Lung (tissue), 12 donors: ENCODE measurements around the gene COL4A4. TPM values are rescaled to one million over a fixed set of nuclear protein-coding genes. Genes with fewer than 3 reads are reported as not detected.
A peak's percentile ranks its signal among the peaks of the same experiment; 100 is the strongest.

ENCODE experiments used
- ATAC-seq: fragments of 200-7000 bp; cut with Tn5 transposase; one replicate; pipeline ENCODE4 v1.9.1; 2020; ENCODE audit warnings: moderate number of reproducible peaks; ENCODE audit not compliant: insufficient read depth, low FRiP score
- DNase-seq, 3 donors: peaks; one replicate each; pipeline ENCODE4 v3.0.0-alpha.2; 2013 to 2017
- H3K27ac ChIP-seq, 2 donors: one replicate each; pipeline ENCODE4 v1.5.1; 2013; ENCODE audit warnings: mild to moderate bottlenecking in 2 of 2, moderate library complexity in 2 of 2, control low read depth in 1 of 2, inconsistent platforms in 1 of 2, low read depth in 1 of 2, low read length in 1 of 2
- H3K27me3 ChIP-seq, 3 donors: one replicate each; pipeline ENCODE4 v1.5.1; 2013; ENCODE audit warnings: low read length in 2 of 3; ENCODE audit not compliant: control insufficient read depth in 3 of 3, insufficient read depth in 3 of 3
- H3K36me3 ChIP-seq, 4 donors: one replicate each; pipeline ENCODE4 v1.5.1; 2013; ENCODE audit warnings: low read length in 4 of 4, mild to moderate bottlenecking in 1 of 4, moderate library complexity in 1 of 4; ENCODE audit not compliant: control insufficient read depth in 4 of 4, insufficient read depth in 4 of 4
- H3K4me1 ChIP-seq, 5 donors: one replicate each; pipeline ENCODE4 v1.5.1; 2013; ENCODE audit warnings: low read length in 5 of 5, mild to moderate bottlenecking in 2 of 5, moderate library complexity in 1 of 5; ENCODE audit not compliant: control insufficient read depth in 5 of 5, insufficient read depth in 5 of 5
- H3K4me3 ChIP-seq: one replicate; pipeline ENCODE4 v1.5.1; 2013; ENCODE audit warnings: mild to moderate bottlenecking, control low read depth, moderate library complexity
- H3K9ac ChIP-seq, 2 donors: one replicate each; pipeline ENCODE4 v1.5.1; 2013; ENCODE audit warnings: low read length in 2 of 2, control low read depth in 1 of 2; ENCODE audit not compliant: insufficient read depth in 1 of 2
- H3K9me3 ChIP-seq, 4 donors: one replicate each; pipeline ENCODE4 v1.5.1; 2013; ENCODE audit warnings: low read length in 3 of 4, mild to moderate bottlenecking in 1 of 4, moderate library complexity in 1 of 4; ENCODE audit not compliant: control insufficient read depth in 4 of 4, insufficient read depth in 3 of 4
- CTCF ChIP-seq: IDR thresholded peaks from 2 replicates; pipeline ENCODE4 v1.5.1; 2012; ENCODE audit warnings: mild to moderate bottlenecking; ENCODE audit errors: control extremely low read depth, extremely low read depth
- WGBS, 2 donors: extraction: QIAGEN DNeasy Blood & Tissue Kit; methylation state at CpG; one replicate each; pipeline ENCODE4 v1.1.7; 2013; 5-methylcytosine and 5-hydroxymethylcytosine counted together
- polyA plus RNA-seq, 2 donors: library from polyadenylated mRNA; stranded (reverse); fragments of 200-250 nt; gene quantifications; one replicate each; pipeline ENCODE4 v1.2.1, GENCODE V29; 2013
- total RNA-seq, 2 donors: library from RNA; depleted of rRNA in 1 of 2; stranded (reverse); fragments of >200 nt in 1 of 2; gene quantifications; one replicate each; pipeline ENCODE4 v1.2.1, GENCODE V29; 2014 to 2021
- donor health status: control.
- donor health status: control.
- donor health status: Bipolar disorder and iron deficiency.
- donor health status: healthy.
- donor health status: DM: yes; HTN: yes; CAD: no.

Gene COL4A4
- total and polyA plus RNA-seq, 4 donors = 2.7 to 20.1 (median 9.8) TPM

- Histone ChIP-seq H3K36me3 (no peaks in the 10 kb centered on the region), H3K9me3 (no peaks in the 10 kb centered on the region), H3K9ac (no peak overlapping the region), H3K4me1 (peaks cover 0 to 2% (median 0%) of the 10 kb centered on the region in 5 donors), H3K4me3 (no peak overlapping the region), H3K27ac (no peak overlapping the region), H3K27me3 (no peaks in the 10 kb centered on the region)
- no peak for TF ChIP-seq CTCF
- WGBS, 2 donors = 62 to 67% methylated on average over 2 of the region's 2 CpGs
- no peak for ATAC-seq
- no peak for DNase-seq
These were observed 30.2 kb upstream of the COL4A4 start for GRCh38 chr2:227194219-227194618.

- Histone ChIP-seq H3K9ac (no peak overlapping the region), H3K27ac (no peak overlapping the region), H3K36me3 (no peaks in the 10 kb centered on the region), H3K9me3 (no peaks in the 10 kb centered on the region), H3K4me3 (no peak overlapping the region), H3K27me3 (no peaks in the 10 kb centered on the region), H3K4me1 (peaks cover 0 to 9% (median 0%) of the 10 kb centered on the region in 5 donors)
- no peak for TF ChIP-seq CTCF
- WGBS, 2 donors = 90 to 94% methylated on average over 3 of the region's 3 CpGs
- ATAC-seq (no peak), DNase-seq (no peak)
These were observed 28.5 kb upstream of the COL4A4 start for GRCh38 chr2:227192491-227192890.

- TF ChIP-seq CTCF = no peak
- 70 to 78% methylated on average over 3 of the region's 3 CpGs for WGBS, 2 donors
- Histone ChIP-seq H3K36me3 (no peaks in the 10 kb centered on the region), H3K4me1 (peaks cover 0 to 9% (median 0%) of the 10 kb centered on the region in 5 donors), H3K27ac (no peak overlapping the region), H3K9ac (no peak overlapping the region), H3K9me3 (no peaks in the 10 kb centered on the region), H3K27me3 (no peaks in the 10 kb centered on the region), H3K4me3 (no peak overlapping the region)
- no peak for ATAC-seq
- no peak for DNase-seq
These were observed 27.4 kb upstream of the COL4A4 start for GRCh38 chr2:227191367-227191766.

GRCh38 chr2:227188292-227188691, 24.3 kb upstream of the COL4A4 start:
- H3K27ac ChIP-seq = no peak overlapping the region
- H3K36me3 ChIP-seq = no peaks in the 10 kb centered on the region
- no peak overlapping the region for H3K4me3 ChIP-seq
- TF ChIP-seq CTCF = no peak
- H3K4me1 ChIP-seq = peaks cover 0 to 9% (median 0%) of the 10 kb centered on the region in 5 donors
- H3K9me3 ChIP-seq = no peaks in the 10 kb centered on the region
- ATAC-seq (peak; percentile 47), DNase-seq (peak in 2 of 3 donors; percentile 10 to 63)
- 33 to 45% methylated on average over 6 of the region's 6 CpGs for WGBS, 2 donors
- H3K9ac ChIP-seq = no peak overlapping the region
- H3K27me3 ChIP-seq = no peaks in the 10 kb centered on the region
